Activated CD8-positive, alpha-beta T cell treated with anti-CD3 and anti-CD28 coated beads for 36 hours (primary cell): ENCODE measurements around the gene CLTC. TPM values are rescaled to one million over a fixed set of nuclear protein-coding genes. Genes with fewer than 3 reads are reported as not detected.

Source experiments
- ATAC-seq: fragments of 200-7000 bp; cut with Tn5 transposase; one replicate; pipeline ENCODE4 v1.10.0; 2021; ENCODE audit warnings: mild to moderate bottlenecking, moderate library complexity
- CTCF ChIA-PET: fragments of 350-600 bp; sonication (Branson Sonifier 250); formaldehyde crosslinking; loops from one replicate; lab custom pipeline; 2021; ENCODE audit warnings: antibody characterized with exemption; lab: Charles Lee
- POLR2A ChIA-PET: fragments of 350-600 bp; sonication (Branson Sonifier 250); formaldehyde crosslinking; loops from one replicate; lab custom pipeline; 2021; ENCODE audit warnings: antibody characterized with exemption; lab: Charles Lee
- DNase-seq: peaks from one replicate; pipeline ENCODE4 v3.0.0-alpha.2; 2020
- H3K27ac Mint-ChIP-seq: one replicate; pipeline ENCODE4 v1.8.0; 2021; ENCODE audit warnings: mild to moderate bottlenecking, mixed read lengths
- H3K27me3 Mint-ChIP-seq: one replicate; pipeline ENCODE4 v1.8.0; 2021; ENCODE audit warnings: mixed read lengths
- H3K36me3 Mint-ChIP-seq: one replicate; pipeline ENCODE4 v1.8.0; 2021; ENCODE audit warnings: low read depth, mixed read lengths
- H3K4me1 Mint-ChIP-seq: one replicate; pipeline ENCODE4 v1.8.0; 2021; ENCODE audit warnings: low read depth, mixed read lengths
- H3K4me3 Mint-ChIP-seq: one replicate; pipeline ENCODE4 v1.8.0; 2021; ENCODE audit warnings: mild to moderate bottlenecking, moderate library complexity, mixed read lengths
- H3K9me3 Mint-ChIP-seq: one replicate; pipeline ENCODE4 v1.8.0; 2021; ENCODE audit warnings: mixed read lengths
- CTCF ChIP-seq: fragments of 200-600 bp; IDR thresholded peaks from one replicate; pipeline ENCODE4 v1.8.0; 2022; ENCODE audit warnings: antibody characterized with exemption, mild to moderate bottlenecking
- intact Hi-C: fragments of 100-400 bp; cut with micrococcal nuclease; formaldehyde crosslinking; loops from one replicate; pipeline ENCODE4 v1.10.0; 2022
- total RNA-seq, 2 experiments: library from RNA; stranded (reverse); gene quantifications; one replicate each; pipeline ENCODE4 v1.2.3, GENCODE V29; 2021

The CLTC gene
- total RNA-seq, 2 experiments from 2014 or later = 137 to 142 TPM

- CTCF ChIA-PET = interaction anchor here (1.1 kb wide), 1 partner anchor 15 kb away, joined by 3 read pairs; no protein-coding TSS in a partner anchor
- peak overlapping the region; percentile 77 for H3K27ac Mint-ChIP-seq
- no peaks in the 10 kb centered on the region for H3K9me3 Mint-ChIP-seq
- no peak for ATAC-seq
- no peak for DNase-seq
- H3K27me3 Mint-ChIP-seq = no peaks in the 10 kb centered on the region
- peaks cover 71% of the 10 kb centered on the region for H3K36me3 Mint-ChIP-seq
- POLR2A ChIA-PET = interaction anchor here (0.7 kb wide), 1 partner anchor 9 kb away, joined by 4 read pairs; the partner anchor contains the start of genes PTRH2 and VMP1
- no peak for TF ChIP-seq CTCF
- no peak overlapping the region for H3K4me3 Mint-ChIP-seq
- intact Hi-C loops = no loop called here
- peaks cover 58% of the 10 kb centered on the region for H3K4me1 Mint-ChIP-seq
Measured at GRCh38 chr17:59698143-59698542, 78.4 kb downstream of the CLTC start.

- Mint-ChIP-seq H3K36me3 (peaks cover 70% of the 10 kb centered on the region), H3K4me1 (peaks cover 61% of the 10 kb centered on the region), H3K27me3 (no peaks in the 10 kb centered on the region), H3K27ac (peak overlapping the region; percentile 11), H3K4me3 (no peak overlapping the region), H3K9me3 (no peaks in the 10 kb centered on the region)
- DNase-seq (no peak), ATAC-seq (no peak)
- TF ChIP-seq CTCF = no peak
- intact Hi-C loops = no loop called here
- ChIA-PET POLR2A (interaction anchor here (1.0 kb wide), 2 partner anchors 18 to 25 kb away, joined by 5 to 6 read pairs; no protein-coding TSS in a partner anchor), CTCF (interaction anchor here (1.1 kb wide), 1 partner anchor 16 kb away, joined by 3 read pairs; no protein-coding TSS in a partner anchor)
Measured at GRCh38 chr17:59699218-59699617, 79.5 kb downstream of the CLTC start.

GRCh38 chr17:59699786-59700185, 80.1 kb downstream of the CLTC start:
- Mint-ChIP-seq H3K9me3 (no peaks in the 10 kb centered on the region), H3K4me1 (peaks cover 65% of the 10 kb centered on the region), H3K27me3 (no peaks in the 10 kb centered on the region), H3K36me3 (peaks cover 71% of the 10 kb centered on the region), H3K4me3 (no peak overlapping the region), H3K27ac (peak overlapping the region; percentile 36)
- no peak for TF ChIP-seq CTCF
- POLR2A ChIA-PET = no interaction called here
- CTCF ChIA-PET = no interaction called here
- ATAC-seq = no peak
- DNase-seq = no peak
- intact Hi-C loops = loop anchor here (5.0 kb wide), 1 partner anchor 32 kb away; no protein-coding TSS in a partner anchor

- TF ChIP-seq CTCF = no peak
- DNase-seq = no peak
- ChIA-PET POLR2A (no interaction called here), CTCF (interaction anchor here (1.4 kb wide), 1 partner anchor 10 kb away, joined by 4 read pairs; no protein-coding TSS in a partner anchor)
- no peak overlapping the region for H3K27ac Mint-ChIP-seq
- H3K36me3 Mint-ChIP-seq = peaks cover 80% of the 10 kb centered on the region
- peaks cover 67% of the 10 kb centered on the region for H3K4me1 Mint-ChIP-seq
- no peak for ATAC-seq
- no peak overlapping the region for H3K4me3 Mint-ChIP-seq
- H3K27me3 Mint-ChIP-seq = no peaks in the 10 kb centered on the region
- H3K9me3 Mint-ChIP-seq = no peaks in the 10 kb centered on the region
- intact Hi-C loops = loop anchor here (5.0 kb wide), 1 partner anchor 35 kb away; no protein-coding TSS in a partner anchor
Measured at GRCh38 chr17:59702304-59702703, 82.6 kb downstream of the CLTC start.

GRCh38 chr17:59707149-59707970, 87.7 kb downstream of the CLTC start, which contains the start of the genes PTRH2 and VMP1:
Gene PTRH2, minus strand, starts transcription at chr17:59707430. Its CDS starts 9,452 bp downstream, at chr17:59697978.
Gene VMP1, plus strand, starts transcription at chr17:59707654. Its CDS starts 23,793 bp downstream, at chr17:59731447.
- CTCF ChIA-PET = interaction anchor here (0.6 to 2.2 kb wide), 10 partner anchors 19 to 252 kb away, joined by 3 to 8 read pairs (median 4); no protein-coding TSS in a partner anchor
- H3K4me3 Mint-ChIP-seq = peak within 1 kb of the TSS; percentile 95
- TF ChIP-seq CTCF = no peak
- ATAC-seq (peak; percentile 99), DNase-seq (peak; percentile 97)
- H3K4me1 Mint-ChIP-seq = peaks cover 46% of the 10 kb centered on the region
- no peaks in the 10 kb centered on the region for H3K9me3 Mint-ChIP-seq
- POLR2A ChIA-PET = interaction anchor here (0.6 to 2.8 kb wide), 14 partner anchors 9 to 186 kb away, joined by 3 to 26 read pairs (median 4); partner anchors contain the start of genes CLTC, DHX40, RPS6KB1 and TUBD1
- peak within 1 kb of the TSS; percentile 97 for H3K27ac Mint-ChIP-seq
- intact Hi-C loops = no loop called here
- no peaks in the 10 kb centered on the region for H3K27me3 Mint-ChIP-seq
- peaks cover 38% of the 10 kb centered on the region for H3K36me3 Mint-ChIP-seq
